GM12872 (cell line): ENCODE data around the gene ETS1.

Experiments used
- CTCF ChIP-seq: IDR thresholded peaks from 3 replicates; pipeline ENCODE4 v1.5.1; 2011; ENCODE audit warnings: low read depth, mild to moderate bottlenecking, low read length, moderate library complexity; ENCODE audit not compliant: insufficient read depth

Gene ETS1

GRCh38 chr11:128465946-128466705 is 121.2 kb downstream of the ETS1 start:
- no peak for TF ChIP-seq CTCF

DNA sequence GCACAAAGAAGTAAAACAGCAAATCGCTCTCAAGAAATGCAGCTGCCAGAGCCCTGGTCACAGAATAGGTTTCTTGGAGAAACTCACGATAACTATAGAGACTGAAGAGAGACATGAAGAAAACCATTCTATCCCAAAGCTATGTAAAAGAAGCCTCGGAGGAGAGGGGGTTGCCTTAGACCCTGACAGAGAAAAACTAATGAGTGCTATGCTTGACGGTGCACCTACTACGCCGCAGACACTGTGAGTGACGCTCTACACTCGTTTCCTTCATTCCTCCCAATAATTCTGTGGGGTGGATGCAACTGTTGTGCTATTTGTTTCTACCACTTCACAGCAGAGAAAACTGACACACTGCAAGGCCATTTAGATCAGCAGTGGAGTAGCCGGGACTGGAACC is 121.8 kb downstream of the ETS1 start:
- no peak for TF ChIP-seq CTCF

DNA sequence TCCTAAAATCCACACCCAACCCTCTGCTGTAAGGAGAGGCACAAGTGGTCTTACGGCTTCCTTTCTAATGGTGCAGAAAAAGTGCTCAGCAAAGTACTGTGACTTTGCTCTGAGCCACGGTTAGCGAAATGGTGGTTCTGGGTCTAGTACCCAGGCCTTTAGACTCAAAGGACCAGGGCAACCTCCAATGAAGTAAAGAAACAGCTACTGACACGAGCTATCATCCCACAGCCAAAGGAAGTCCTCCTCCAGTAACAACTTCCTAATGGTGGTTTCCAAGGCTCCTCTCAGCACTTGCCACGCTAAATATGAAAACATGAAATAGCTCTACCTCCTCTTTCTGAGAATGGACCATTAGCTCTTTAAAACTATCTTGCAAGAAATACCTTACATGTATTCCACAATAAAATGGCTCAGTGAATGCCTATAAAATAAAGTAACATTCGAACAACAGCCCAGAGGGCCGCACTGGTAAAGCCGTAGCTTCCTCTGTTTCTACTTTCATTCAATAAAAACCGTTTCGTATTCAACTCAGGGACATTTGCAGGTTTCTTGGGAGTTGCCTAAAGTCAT is 122.4 kb downstream of the ETS1 start:
- TF ChIP-seq CTCF, result no peak

GRCh38 chr11:128463979-128464378 is 123.4 kb downstream of the ETS1 start:
- TF ChIP-seq CTCF, result no peak

- no peak for TF ChIP-seq CTCF
These were observed 124.0 kb downstream of the ETS1 start for GRCh38 chr11:128463371-128463829.

DNA sequence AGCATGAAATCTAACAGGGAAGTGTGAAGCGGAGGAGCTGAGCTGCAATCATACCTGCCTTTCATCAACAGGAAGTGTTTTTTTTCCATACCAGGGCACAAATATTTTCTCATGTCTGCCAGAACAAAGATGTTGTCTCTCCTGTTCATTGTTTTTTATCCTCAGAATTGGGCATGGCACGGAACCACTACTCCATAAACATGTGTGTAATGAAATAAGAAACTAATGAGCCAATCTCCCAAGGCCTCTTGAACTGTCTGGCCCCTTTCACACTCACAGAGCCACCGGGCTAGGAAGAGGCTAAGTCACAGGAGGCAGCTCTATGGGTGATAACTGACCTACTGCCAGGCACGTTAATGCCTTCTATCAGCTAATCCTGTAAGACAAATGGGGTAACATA is 124.4 kb downstream of the ETS1 start:
- no peak for TF ChIP-seq CTCF

GRCh38 chr11:128462189-128462588 is 125.2 kb downstream of the ETS1 start:
- no peak for TF ChIP-seq CTCF
